Measurements from ENCODE around the gene CKB.

Gene CKB

DNA sequence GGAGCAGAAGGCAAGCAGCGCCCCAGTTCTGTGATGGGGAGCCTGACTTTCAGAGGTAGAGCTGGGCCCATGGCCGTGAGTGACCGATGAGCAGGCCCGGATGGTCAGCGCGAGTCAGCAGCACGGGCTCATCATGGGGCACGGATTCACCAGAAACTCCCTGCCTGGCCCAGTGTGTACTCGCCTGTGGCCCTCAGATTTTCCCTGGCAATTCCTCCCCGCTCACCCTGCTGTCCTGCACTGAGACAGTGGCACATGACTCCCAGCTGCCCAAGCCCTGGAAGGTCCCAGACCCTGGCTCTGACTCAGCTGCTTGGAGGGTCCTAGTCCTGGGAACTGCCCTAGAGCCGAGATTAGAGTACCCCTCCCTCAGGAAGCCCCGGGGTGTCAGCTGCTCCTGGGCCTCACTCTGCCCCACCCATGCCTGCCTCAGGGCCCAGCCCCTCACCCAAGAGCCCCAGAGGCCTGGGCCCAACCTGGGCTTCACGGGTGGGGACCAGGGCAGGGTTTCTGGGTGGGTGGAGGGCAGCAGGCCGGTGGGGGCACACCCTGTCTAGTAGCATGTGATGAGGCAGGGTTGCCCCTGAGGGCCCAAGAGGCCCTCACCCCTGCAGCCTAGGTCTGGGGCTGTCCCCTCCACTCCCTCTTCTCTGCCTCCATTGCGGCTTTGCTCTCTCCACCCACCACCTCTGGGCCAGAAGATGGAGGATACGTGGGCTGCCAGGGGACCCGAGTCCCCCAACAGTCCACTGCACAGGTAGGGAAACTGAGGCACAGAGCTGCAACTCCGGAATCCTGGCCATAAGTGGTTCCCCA is 14.8 kb upstream of the CKB start:
- no peak for DNase-seq

- DNase-seq: no peak
Measured at GRCh38 chr14:103536693-103537092, 14.1 kb upstream of the CKB start.

- DNase-seq: no peak
Measured at GRCh38 chr14:103535891-103536565, 13.4 kb upstream of the CKB start.

DNA sequence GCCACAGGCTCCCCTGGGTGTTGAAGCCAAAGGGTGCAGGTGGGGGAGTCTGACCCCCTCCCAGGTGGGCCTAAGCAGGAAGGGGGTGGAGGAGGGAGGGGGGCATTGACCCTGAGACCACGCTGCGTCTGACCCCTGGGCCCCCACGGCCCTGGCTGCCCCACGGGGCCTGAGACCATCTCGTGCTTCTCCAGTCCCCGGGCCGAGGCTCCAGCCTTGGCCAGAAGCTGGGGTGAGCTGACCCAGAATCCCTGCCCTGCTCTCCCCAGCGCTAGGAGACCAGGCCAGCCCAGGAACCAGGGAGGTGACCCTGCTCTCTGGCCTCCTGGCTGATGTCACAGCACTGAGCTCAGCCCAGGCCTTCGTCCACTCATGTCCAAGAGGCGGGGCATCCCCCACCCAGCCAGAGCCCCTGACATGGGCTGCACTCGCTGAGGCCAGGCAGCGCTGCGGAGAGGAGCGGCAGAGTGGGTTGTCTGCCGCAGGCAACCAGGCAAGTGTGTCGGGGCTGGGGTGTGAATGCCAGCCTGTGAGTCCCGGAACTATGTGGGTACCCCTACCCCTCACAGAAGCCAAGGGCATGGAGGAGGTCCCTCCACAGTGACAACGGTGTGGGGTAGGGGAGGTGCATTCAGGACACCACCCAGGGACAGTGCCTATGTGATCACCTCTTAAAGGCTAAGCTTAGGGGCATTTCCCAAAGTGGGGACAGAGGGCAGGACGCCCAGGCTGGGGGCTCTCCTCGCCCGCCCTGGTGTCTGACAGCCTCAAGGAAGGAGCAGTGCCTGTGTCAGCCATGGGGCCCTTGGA is 12.7 kb upstream of the CKB start:
- no peak for DNase-seq

DNA sequence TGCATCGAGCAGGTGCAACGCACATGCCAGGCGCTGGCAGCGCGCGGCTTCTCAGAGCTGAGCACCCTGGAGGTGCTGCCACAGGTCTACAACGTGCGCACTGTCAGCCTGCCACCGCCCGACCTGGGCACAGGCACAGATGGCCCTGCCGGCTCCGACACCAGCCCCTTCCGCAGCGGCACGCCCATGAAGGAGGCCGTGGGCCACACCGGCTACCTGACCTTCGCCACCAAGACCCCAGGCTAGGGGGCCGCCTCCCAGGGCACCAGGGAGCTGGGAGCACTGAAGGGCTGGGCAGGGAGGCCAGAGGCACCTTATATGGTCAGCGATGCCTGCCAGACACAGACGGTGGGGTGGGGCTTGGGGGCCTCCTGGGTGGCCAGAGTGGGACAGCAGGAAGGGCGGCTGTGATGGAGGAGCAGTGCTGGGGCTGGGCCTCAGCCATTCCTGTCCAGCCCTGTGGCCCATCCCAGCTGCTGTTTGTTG is 12.0 kb upstream of the CKB start:
- no peak for DNase-seq

GRCh38 chr14:103533999-103534575 is 11.5 kb upstream of the CKB start:
- no peak for DNase-seq

DNA sequence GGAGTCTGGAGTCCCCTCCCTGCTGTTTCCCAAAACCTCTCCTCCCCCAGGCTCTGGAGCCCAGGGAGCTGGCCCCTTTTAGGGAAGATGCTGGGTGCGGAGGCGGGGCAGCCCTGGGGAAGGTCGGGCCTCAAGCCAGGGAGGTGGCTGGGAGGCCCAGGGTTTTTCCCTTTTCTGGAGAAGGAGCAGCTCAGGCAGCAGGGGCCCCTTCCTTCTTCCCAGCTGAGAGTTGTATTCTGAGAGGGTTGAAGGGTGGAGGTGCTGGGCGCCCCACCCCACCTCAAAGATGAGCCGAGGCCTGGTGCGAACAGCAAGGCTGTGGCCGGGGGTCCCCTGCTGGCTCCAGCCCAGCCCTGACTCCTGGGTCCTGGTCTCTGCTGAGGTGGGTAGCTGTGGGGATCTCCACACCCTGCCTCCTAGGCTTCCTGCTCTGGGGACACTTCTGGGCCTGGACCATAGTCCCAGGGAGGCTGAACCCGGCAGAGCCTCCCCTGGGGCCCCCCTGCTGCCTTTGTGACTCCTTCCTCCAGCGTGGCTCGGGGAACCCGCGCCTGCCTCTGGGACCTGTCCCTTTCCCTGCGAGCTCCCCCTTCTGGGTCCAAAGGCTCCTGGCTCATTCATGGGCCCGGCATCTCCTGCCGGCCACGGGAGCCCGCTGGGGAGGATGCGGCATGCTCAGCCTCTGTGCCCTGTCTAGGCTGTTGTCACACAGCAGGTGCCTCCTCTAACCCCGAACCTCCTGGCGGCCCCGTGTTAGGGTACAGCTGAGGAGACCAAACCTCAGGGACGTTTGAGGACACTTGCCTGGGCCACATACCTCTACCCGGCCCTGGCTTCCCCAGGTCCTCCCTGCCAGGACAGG is 10.7 kb upstream of the CKB start:
- DNase-seq: peak in 3 of 4 experiments; percentile 22 to 55 (median 34)

- no peak for DNase-seq
Measured at GRCh38 chr14:103532216-103533136, 9.8 kb upstream of the CKB start.

GRCh38 chr14:103531421-103532215 is 9.0 kb upstream of the CKB start:
- DNase-seq: no peak

DNA sequence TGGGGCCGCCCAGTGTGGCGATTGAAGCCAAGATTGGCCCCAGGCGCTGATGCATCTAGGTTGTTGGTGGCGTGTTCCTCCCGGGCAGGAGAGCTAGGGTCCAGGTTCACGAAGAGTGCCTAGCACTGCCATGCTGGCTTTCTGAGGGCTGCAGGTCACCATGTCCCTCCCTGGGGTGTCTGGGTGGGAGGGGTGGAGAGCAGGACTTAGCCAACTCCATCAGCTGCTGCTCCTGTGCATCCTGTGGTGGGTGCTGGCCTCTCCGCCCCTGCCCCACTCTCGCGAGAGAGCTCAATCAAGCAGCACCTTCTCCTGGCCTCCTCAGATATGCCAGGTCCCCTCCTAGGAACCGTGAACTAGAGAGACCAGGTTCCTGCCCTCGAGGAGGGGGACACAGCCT is 8.2 kb upstream of the CKB start:
- no peak for DNase-seq

- peak in 2 of 4 experiments; percentile 15 to 34 for DNase-seq
Measured at GRCh38 chr14:103530390-103530789, 7.8 kb upstream of the CKB start.

GRCh38 chr14:103529383-103530365 is 7.0 kb upstream of the CKB start:
- DNase-seq: peak in 1 of 4 experiments; percentile 33

GRCh38 chr14:103528587-103529382 is 6.2 kb upstream of the CKB start, which contains the start of gene TRMT61A:
TRMT61A (plus strand) TSS chr14:103529196; CDS start chr14:103529979, 783 bp downstream.
- peak; percentile 89 to 96 (median 93) for DNase-seq

DNA sequence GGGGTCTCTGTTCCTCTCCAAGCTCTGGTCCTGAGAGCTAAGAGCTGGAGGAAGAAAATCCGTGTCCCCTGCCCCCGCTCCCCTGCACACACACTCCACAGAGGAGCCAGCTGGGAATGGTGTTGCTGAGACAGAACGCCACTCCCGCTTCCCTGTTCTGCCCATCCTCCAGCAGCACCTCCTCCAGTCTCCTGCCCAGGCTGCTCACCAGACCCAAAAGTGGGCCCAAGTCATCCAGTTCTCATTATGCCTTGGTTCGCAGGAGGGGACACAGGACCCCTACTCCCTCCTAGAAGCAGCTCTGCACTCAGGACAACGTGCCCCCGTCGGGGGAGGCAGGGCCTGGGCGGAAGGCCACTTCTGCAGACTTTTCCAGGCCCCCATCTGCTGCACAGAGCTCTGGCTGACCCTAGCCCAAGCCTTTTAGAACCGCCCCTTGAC is 5.5 kb upstream of the CKB start:
- peak in 1 of 4 experiments; percentile 38 for DNase-seq

DNA sequence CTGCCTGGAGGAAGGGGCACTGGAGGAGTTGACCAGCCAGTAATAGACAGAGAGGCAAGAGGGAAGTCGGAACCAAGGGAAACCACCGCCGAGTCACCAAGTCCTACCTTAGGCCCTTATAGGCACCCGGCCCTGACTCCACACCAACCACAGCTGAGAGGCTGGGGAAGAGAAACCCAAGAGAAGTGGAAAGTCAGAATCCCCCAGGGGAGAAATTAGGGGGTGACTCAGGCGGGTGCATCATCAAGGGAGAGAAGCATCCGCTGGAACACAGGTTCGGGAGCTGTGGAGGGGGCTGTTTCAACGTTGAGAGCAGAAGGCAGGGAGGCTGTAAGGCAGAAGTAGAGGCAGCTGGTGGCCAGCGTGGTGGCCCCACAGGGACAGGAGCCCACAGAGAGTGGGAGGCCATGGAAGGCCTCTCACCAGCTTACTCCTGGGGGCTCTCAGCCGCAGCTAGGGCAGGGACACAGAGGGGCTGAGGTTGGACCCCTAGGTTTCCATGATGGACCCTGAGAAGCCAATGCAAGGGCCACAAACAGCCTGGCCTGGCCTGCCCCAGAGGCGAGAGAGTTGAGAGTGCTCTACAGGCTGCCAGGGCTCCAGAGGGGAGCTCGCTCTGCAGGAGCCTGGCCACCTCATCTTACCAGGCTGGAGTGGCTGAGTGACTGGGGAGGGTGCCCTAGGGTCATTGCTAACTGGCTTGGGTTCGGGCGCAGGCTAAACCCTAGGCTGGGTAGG is 4.9 kb upstream of the CKB start:
- DNase-seq: peak; percentile 46 to 75 (median 64)

GRCh38 chr14:103526914-103527248 is 4.3 kb upstream of the CKB start:
- no peak for DNase-seq

Data from suppressor macrophage (primary cell).